MM.1S (cell line): Measurements from ENCODE around the gene B4GALNT3.

Experiments used
- CTCF ChIP-seq: fragments of 300-600 bp; sonication (generic); IDR thresholded peaks from 2 replicates; pipeline ENCODE4 v1.5.1; 2016; ENCODE audit warnings: antibody characterized with exemption, low read length, mixed read lengths
- EZH2 ChIP-seq: fragments of 300-600 bp; sonication (generic); optimal IDR thresholded peaks from 2 replicates; pipeline ENCODE3; 2017; ENCODE audit warnings: low read depth, mild to moderate bottlenecking, antibody characterized with exemption, low read length, mixed read lengths
- EZH2phosphoT487 ChIP-seq: fragments of 300-600 bp; sonication (generic); IDR thresholded peaks from 2 replicates; pipeline ENCODE4 v1.6.1; 2018; ENCODE audit warnings: antibody characterized with exemption, low read length

- no peak for TF ChIP-seq EZH2
- no peak for TF ChIP-seq CTCF
- TF ChIP-seq EZH2phosphoT487: no peak
Measured at GRCh38 chr12:592024-592505, 132.3 kb downstream of the B4GALNT3 start.
